ENCODE results near the gene MYO3B.

Gene MYO3B

DNA sequence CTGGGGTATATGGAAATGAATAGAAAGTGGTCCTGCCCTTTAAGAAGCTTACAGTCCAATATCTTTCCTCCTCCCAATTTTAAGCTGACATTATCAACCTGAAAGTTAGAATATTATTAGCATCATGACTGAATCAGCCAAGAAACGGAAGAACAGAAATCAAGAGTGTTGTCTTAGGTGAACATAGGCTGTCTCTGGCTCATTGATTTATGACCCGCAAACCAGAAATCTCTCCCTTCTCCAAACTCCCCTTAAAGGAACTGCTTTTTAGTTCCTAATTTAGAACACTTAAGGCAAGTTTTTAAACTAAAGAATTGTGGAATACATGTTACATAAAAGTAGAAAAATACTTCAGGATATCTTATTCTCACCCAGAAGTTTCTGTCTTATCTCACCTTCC, 62.7 kb downstream of the MYO3B start:
- DNase-seq, result no peak

DNA sequence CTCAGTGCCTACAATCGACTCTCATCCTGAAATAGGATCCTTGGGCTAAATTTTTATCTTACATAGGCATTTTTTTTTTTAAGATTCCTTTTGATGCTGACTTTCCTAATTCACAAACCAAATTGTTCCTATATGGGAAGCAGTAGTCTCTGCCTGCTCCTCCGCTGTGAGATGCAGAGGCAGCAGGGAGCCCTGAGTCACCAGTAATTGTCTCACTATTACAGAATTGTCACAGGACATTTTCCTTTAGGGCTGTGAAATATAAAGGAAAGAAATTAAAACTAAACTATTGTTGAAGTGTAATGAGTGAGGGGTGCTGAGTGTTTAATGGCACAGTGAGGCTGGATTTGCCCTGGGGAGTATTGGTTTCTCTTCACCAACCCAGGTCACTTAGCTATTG, 63.8 kb downstream of the MYO3B start:
- DNase-seq, result no peak

DNA sequence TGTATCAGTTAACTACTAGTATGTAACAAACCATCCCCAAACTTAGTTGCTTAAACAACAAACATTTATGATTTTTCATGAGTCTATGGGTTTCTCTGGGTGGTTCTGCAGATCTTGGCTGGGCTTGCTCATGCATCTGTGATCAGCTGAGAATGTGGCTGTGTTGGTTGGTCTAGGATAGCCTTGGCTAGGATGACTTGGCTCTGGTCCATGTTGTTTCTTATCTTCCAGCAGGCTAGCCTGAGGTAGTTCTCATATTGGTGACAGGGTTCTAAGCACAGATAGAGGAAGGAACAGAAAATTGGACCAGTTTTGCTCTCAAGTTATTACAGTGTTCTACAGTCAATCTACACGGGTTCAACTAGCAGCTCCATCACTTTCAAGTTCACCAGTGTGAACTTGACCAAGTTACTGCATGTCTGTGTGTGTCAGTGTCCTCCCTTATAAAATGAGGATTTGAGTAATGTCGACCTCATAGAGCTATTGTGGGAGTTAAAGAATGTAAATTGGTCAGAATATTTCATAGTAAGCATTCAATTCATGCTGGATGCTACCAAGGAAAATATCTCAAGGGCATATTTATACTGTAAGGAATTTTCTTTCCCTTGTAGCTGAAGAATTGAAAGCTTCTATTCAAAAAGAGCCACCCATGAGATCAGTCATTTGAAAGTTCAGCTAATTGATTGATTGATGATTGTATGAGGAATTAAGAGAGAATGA, 65.3 kb downstream of the MYO3B start:
- no peak for DNase-seq

DNA sequence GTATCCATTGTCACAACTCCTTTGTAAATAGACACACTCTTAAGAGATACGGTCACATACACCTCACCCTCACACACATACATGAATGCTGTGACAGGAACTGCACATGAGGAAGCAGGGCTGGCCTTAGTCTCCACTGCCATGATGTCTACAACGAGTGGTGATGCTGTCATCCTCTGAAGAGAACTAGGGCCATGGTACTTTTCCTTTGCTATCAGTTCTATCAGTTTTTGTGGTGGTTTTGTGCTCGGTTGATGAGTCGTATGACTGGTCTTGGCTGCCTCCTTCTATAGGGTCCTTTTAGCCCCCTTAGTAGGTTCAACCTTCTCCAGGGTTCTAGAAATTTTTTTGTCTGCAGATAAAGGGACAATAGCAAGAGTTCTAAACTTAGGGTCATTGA, 66.0 kb downstream of the MYO3B start:
- no peak for DNase-seq

DNA sequence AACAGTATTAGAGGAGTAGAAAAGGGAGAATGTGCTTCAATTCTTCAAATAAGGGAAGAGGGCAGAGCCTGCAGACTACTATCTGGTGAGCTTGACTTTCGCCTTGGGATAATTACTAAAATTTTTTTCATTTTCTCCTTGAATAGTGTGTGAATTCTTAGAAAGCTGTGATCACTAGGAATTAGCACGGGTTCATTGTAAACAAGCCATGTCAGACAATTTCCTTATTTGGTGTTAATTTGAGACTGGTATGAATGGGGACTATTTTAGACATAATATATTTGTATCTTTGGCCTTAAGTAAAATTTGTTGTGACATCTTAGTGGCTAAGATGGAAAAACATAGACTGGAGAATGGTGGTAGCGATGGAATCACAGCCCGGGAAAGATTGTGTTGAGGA, 66.6 kb downstream of the MYO3B start:
- DNase-seq, result no peak

DNA sequence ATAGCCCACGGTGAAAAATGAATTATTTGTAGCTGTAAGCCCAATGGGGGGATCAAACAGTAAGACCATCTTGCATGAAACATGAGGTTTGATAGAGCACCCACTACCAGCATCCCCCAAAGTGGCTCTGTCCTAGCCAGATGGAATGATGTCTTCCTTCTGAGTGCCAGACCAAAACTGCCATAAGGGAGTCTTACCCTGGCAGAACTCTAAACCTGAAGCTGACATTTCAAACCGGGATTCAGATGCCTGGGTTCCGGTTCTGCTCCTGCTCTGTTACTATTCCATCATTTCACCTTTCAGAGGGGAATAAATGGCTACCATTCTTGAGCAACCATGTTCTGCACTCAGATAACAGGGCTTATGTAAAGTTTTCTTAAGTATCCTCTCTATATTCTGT, 67.4 kb downstream of the MYO3B start:
- DNase-seq, result no peak

DNA sequence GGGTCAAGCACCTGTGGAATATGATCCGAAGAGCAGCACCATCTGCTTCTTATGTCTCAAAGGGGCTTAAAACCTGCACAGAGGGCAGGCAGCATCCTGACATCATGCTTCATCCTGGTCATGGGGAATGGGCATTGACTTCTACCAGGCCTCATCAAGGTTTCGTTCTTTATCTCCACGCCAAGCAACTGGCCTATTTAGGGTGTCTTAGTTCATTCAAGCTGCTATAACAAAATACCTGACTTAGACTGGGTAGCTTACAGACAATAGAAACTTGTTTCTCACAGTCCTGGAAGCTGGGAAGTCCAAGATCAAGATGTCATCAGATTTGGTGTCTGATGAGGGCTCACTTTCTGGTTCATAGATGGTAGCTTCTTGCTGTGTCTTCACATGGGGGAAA, 69.4 kb downstream of the MYO3B start:
- no peak for DNase-seq

DNA sequence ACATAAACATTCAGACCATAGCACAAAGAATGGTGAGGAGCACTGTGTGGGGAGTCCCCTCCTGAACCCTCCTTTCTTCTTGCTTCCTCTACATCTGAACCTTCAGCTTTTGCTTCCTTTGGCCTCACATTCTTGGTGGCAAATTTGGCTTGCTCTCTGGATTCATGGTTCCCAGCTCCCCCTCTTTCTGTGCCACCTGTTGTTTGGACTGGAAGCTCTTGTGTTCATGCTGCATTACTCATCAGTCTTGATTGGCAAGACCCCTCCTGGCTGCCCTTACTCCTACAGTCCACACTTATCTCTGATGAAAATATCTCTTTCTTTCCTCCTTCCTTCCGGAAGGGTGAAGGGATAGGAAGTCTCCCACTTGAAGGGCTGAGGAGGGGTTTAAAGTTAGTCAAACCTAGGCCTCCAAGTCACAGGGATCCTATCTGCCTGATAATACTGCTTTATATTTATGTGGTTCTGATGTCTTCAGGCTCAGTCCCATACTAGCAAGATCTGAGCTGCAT, 70.0 kb downstream of the MYO3B start:
- DNase-seq, result no peak

DNA sequence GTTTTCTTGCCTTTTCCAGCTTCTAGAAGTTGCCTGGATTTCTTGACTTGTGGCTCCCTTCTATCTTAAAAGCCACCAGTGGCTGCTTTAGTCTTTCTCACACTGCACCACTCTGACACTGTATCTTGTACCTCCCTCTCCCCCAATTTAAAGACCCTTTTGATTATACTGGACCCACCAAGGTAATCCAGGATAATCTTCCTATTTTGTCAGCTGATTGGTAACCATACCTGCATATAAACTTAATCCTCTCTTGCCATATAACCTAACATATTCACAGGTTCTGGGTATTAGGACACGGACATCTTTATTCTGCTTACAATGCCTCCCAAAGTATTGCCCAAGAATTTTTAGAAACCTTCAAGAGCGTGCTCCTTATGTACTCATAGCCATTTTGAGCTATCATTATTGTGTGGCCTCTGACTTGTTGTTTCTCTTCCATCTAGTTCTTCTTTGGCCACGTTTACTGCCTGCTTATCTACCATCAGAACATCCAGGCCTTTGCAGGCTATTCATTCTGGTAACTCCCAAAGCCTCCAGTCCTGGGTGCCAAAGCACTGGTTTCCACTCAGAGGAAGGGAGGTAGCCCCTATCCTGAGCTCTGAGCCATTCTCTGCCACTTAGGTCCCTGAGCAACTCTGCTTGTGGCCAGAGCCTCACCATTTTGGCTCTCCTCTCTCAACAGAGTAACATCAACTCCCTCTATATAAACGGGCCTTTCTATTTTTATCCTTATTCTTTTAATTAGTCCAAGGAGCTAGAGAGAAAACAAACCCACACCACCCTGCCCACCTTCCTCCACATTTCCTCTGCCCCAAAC, 70.8 kb downstream of the MYO3B start:
- no peak for DNase-seq

DNA sequence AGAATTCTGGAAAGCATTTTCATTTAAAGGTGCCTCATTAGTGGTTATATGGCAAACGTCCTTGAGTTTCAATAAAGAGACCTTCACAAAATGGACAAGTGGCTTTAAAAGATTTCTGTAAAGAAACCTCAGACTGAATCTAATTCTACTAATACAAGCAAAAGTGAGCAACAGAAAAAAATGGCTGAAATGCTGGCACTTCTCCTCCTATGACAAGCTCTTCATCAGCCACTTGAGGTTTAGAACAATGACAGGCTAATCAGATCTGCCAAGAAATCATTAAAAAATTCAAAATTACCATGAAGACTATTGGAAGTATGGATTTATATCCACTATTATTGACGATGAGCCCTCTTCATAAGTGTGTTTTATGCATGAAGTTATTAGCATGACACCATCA, 71.8 kb downstream of the MYO3B start:
- no peak for DNase-seq

DNA sequence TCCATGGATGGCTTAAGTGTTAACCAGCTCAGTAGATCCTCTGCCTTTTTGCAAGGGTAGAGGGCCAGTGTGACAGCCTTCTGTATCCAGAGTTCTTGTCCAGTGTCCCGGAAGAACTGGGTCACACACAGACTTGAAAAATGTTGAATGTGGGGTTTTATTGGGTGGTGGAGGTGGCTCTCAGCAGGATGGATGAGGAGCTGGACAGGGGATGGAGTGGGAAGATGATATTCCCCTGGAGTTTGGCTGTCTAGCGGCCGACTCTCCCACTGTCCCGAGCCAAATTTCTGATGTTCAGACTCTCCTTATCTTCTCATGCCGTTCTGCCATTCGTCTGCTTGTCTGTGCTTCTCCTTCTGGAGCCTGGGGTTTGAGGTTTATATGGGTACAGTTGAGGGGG, 72.6 kb downstream of the MYO3B start:
- DNase-seq, result no peak

DNA sequence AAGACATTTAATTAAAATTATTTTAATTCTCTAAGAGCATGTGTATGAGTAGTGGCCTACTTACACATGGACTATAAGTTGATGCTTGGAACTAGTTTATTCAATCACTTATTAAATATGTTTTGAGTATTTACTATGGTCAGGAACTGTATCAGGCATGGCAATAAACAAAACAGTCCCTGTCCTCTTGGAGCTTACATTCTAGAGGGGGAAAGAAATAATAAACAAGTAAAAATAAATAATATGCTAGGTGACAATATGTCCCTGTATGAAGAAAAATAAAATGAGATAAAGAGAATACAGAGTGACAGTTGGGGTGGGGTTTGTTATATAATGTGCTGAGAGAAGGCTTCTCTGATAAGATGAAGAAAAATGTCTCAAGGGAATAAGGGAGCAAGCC, 74.5 kb downstream of the MYO3B start:
- no peak for DNase-seq

DNA sequence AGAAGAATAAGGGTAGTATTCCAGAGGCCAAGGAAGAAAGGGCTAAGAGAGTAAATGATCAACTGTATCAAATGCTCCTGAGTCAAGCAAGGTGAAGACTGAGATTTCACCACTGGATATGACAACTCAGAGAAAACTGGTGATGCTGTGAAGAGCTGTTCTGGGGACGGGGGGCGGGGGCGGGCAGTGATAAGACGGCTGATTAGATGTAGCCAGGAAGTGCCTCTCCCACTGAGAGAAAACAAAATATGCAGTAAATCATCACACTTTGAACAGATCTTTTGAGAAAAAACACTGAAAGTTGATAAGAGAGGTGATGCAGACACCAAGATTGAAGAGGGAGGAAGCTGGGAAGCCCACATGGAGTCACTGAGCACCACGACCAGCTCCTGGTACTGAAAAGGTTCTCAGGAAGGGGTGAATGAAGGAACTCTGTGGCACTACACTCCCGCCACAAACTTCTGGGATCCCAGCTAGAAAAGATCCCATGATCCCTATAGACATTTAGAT, 75.8 kb downstream of the MYO3B start:
- DNase-seq, result no peak

DNA sequence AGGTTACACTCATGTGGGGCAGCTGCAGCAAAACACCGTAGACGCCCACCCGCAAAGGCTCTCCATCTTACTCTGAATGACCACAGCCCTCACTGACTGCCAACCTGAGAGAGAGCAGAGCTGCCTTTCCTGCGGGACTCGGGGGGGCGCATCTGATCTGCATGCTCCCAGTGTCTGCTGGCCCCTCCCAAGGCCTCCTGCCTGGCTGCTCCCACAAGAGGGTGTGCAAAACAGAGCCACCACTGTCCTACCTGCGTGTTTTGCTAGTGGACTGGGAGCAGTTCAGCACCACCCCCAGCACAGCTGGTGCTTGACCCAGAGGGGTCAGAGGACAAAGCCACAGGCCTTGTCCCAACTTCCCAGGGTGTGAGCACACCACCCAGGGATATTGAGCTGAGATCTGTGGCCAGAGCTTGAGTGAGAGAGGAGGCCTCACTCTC, 76.4 kb downstream of the MYO3B start:
- no peak for DNase-seq

DNA sequence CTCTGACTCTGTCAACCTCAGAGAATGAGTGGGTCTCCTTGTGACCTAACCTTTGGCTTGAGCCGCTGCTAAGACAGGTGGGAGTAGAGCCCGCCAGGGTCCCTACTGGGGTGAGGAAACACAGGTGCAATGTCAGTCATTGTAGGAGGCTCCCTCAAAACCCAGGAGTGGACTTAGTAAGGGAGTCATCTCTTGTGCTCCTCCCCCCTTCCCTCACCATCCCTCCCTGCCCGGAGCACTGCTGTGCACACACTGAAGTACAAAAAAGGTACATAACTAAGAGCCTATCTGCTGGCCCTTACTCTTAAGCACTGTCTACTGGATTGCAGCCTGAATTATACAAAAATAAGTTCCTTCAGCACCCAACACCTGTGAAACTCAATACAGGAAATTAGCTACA, 77.2 kb downstream of the MYO3B start:
- DNase-seq, result no peak

DNA sequence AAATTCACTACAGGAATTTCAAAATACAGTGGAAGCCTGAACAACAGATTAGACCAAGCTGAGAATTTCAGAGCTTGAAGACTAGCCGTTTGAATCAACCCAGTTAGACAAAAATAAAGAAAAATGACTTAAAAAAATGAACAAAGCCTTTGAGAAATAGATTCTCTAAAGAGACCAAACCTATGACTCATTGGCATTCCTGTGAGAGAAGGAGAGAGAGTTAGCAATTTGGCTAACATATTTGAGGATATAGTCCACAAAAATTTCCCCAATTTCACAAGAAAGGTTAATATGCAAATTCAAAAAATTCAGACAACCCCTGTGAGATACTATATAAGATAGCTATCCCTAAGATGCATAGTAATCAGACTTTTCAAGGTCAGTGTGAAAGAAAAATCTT, 78.0 kb downstream of the MYO3B start:
- no peak for DNase-seq

DNA sequence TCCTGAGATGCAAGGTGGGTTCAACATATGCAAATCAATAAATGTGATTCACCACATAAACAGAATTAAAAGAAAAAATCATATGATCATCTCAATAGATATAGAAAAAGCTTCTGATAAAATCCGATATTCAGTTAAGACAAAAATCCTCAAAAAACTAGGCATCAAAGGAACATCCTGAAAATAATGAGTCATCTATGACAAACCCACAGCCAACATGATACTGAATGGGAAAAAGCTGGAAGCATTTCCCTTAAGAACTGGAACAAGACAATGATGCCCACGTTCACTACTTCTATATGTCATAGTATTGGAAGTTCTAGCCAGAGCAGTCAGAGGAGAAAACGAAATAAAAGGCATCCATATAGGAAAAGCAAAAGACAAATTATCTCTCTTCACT, 80.4 kb downstream of the MYO3B start:
- no peak for DNase-seq

DNA sequence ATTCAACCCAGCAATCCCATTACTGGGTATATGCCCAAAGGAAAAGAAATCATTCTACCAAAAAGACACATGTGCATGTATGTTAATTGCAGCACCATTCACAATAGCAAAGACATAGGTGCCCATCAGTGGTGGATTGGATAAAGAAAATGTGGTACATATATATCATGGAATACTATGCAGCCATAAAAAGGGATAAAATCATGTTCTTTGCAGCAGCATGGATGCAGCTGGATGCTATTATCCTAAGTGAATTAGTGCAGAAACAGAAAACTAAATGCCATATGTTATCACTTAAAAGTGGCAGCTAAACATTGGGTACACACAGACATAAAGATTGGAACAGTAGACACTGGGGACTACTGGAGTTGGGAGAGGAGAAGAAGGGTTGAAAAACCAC, 82.2 kb downstream of the MYO3B start:
- DNase-seq, result no peak

DNA sequence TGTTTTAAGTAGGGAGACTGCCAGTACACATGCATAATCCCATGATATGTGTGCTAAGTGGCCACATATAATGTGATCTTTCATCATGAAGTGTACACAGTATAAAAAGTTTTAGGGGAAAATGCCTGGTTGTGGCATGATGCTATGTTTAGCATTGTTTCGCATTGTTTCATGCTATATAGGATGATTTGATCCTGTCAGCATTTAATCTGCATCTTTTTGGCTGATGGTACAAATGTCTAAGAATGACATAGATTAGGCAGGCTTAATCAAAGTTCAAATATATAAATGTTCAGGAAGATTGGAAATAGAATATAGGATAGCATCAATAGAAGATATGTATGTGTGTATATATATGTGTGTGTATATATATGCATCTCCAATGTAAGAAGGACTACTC, 83.6 kb downstream of the MYO3B start:
- no peak for DNase-seq

DNA sequence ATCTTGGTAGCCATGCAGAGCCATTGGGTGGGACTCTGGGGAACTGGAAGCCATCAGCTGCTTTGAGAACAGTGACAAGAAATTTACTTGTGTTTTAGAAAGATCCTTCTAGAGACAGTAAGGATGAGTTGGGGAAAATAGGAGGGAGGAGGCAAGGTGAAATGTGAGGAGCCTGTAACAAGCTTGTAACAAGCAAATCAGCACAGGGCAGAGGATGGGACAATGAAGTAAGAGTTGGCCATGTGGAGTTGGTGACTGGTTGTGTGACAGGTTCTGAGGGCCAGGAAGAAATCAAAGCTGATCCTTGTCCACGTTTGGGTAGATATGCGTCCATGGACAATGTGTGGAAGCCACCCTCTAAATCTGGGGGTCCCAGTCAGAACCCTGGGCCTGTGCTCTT, 84.4 kb downstream of the MYO3B start:
- no peak for DNase-seq

DNA sequence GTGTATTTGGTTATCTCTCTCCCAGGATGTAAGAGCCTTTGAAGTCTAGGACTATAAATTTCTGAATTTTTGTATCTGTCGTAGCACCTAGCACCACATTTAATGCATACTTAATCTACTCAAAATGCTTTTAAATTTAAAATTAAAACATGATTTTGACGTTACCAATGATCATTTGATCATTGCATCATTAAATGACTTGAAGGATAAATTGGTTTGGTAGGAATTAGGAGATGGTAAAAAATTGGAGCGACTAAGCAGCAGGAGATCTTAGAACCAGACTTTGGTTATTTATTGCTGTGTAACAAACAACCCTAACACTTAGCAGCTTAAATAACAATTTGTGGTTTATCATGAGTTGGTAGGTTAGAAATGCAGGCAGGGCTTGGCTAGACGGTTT, 84.9 kb downstream of the MYO3B start:
- no peak for DNase-seq

DNA sequence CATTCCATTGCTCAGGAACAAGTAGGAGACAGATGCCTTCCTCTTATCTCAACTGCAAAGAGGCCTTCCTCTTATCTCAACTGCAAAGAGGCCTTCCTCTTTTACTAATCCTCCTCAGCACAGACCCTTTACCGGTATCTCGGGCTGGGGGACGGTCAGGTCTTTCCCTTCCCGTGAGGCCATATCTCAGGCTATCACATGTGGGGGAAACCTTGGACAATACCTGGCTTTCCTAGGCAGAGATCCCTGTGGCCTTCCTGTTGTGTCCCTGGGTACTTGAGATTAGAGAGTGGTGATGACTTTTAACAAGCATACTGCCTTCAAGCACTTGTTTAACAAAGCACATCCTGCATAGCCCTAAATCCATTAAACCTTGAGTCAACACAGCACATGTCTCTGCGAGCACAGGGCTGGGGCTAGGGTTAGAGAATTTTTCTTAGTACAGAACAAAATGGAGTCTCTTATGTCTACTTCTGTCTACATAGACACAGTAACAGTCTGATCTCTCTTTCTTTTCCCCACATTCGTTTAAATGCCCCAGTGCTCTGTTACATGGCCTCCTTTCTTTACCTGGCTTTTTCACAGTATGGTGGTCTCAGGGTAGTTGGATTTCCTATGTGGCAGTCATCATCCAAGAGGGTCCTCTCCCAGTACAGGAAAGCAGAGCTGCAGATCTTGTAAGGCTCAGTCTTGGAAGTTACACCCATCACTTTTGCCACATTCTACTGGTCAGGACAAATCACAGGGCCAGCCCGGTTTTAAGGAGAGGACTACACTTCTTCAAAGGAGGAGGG, 86.0 kb downstream of the MYO3B start:
- DNase-seq, result peak; percentile 62

DNA sequence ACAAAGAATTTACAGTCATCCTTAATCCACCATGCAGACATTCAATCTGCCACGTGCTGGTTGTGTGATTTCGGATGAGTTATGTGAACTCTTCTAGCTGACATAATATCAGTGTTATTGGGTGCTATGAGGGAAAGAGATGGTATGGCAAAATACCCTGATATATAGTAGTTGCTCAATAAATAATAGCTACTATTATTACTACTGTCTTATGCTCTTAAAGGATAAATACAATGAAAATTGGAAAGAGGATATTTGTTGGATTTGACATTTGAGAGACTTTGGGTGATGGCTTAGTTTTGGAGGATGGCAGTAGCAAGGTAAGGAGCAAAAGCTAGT, 86.5 kb downstream of the MYO3B start:
- DNase-seq, result no peak

DNA sequence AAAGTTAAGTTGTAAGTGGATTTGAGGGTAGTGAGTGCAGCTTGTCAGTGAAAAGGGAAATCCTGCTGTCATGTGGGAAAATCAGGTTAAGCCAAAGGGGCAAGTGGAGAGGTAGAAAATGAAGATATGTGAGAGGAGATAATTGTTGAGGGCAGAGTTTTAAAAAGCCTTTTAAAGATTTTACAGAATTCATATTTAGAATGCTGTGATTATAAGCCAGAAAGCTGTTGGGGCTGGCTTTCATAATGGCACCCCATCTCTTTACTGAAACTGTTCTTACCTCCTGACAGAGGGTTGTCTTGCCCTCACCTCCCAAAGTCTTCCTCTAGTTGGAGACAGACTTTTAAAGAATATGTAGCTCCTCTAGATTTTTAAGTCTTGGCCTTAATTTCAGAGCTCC, 86.9 kb downstream of the MYO3B start:
- no peak for DNase-seq

All from NCI-H510A treated with DMSO at 0.1 percent for 48 hours (cell line).